MCF 10A (cell line): Measurements from ENCODE around the gene SLC49A3. TPM values are rescaled to one million over a fixed set of nuclear protein-coding genes. Genes with fewer than 3 reads are reported as not detected.

Experiments used
- BruUV-seq: library from RNA; stranded (reverse); fragments of 400-500 nt; replicated peaks from 2 replicates; lab custom pipeline; 2021; lab: Mats Ljungman, UMichigan
- CTCF ChIA-PET: fragments of 300-600 bp; sonication (Branson Sonifier 250); formaldehyde crosslinking; extraction: SDS; loops from one replicate; lab custom pipeline; 2021; ENCODE audit warnings: antibody characterized with exemption, inconsistent platforms; lab: Yijun Ruan, JAX
- POLR2A ChIA-PET: fragments of 300-600, 350-650 bp; sonication (Branson Sonifier 250); formaldehyde crosslinking; extraction: SDS; loops from one replicate; lab custom pipeline; 2020; ENCODE audit warnings: antibody characterized with exemption, inconsistent platforms; lab: Yijun Ruan, JAX
- DNase-seq: peaks from one replicate; pipeline ENCODE4 v3.0.0-alpha.2; 2018; ENCODE audit not compliant: unreplicated experiment
- H3K27ac Mint-ChIP-seq: one replicate; pipeline ENCODE4 v1.8.0; 2022; ENCODE audit warnings: mild to moderate bottlenecking, low read depth, mixed read lengths; ENCODE audit not compliant: unreplicated experiment
- H3K27me3 Mint-ChIP-seq: one replicate; pipeline ENCODE4 v1.8.0; 2022; ENCODE audit warnings: mixed read lengths; ENCODE audit not compliant: insufficient read depth, unreplicated experiment
- H3K36me3 Mint-ChIP-seq: one replicate; pipeline ENCODE4 v1.8.0; 2022; ENCODE audit warnings: mild to moderate bottlenecking, moderate library complexity, mixed read lengths; ENCODE audit not compliant: insufficient read depth, unreplicated experiment
- H3K4me1 Mint-ChIP-seq: one replicate; pipeline ENCODE4 v1.8.0; 2022; ENCODE audit warnings: mixed read lengths; ENCODE audit not compliant: insufficient read depth, unreplicated experiment
- H3K4me3 Mint-ChIP-seq: one replicate; pipeline ENCODE4 v1.8.0; 2022; ENCODE audit warnings: mild to moderate bottlenecking, moderate library complexity, mixed read lengths; ENCODE audit not compliant: unreplicated experiment
- H3K9me3 Mint-ChIP-seq: one replicate; pipeline ENCODE4 v1.8.0; 2022; ENCODE audit warnings: mixed read lengths; ENCODE audit not compliant: unreplicated experiment
- intact Hi-C: fragments of 100-400 bp; cut with micrococcal nuclease; formaldehyde crosslinking; loops from 2 replicates; pipeline ENCODE4 v1.14.1; 2022
- total RNA-seq: library from RNA; stranded (reverse); gene quantifications from 2 replicates; pipeline ENCODE4 v1.2.3, GENCODE V29; 2022
- TF ChIP-seq, protein P1 (sequence below): fragments of 200-600 bp; IDR thresholded peaks from one replicate; pipeline ENCODE4 v1.8.0; 2022; ENCODE audit warnings: antibody characterized with exemption, mild to moderate bottlenecking; ENCODE audit not compliant: unreplicated experiment

SLC49A3 gene
- total RNA-seq, 1 experiment from 2014 or later: not detected

DNA sequence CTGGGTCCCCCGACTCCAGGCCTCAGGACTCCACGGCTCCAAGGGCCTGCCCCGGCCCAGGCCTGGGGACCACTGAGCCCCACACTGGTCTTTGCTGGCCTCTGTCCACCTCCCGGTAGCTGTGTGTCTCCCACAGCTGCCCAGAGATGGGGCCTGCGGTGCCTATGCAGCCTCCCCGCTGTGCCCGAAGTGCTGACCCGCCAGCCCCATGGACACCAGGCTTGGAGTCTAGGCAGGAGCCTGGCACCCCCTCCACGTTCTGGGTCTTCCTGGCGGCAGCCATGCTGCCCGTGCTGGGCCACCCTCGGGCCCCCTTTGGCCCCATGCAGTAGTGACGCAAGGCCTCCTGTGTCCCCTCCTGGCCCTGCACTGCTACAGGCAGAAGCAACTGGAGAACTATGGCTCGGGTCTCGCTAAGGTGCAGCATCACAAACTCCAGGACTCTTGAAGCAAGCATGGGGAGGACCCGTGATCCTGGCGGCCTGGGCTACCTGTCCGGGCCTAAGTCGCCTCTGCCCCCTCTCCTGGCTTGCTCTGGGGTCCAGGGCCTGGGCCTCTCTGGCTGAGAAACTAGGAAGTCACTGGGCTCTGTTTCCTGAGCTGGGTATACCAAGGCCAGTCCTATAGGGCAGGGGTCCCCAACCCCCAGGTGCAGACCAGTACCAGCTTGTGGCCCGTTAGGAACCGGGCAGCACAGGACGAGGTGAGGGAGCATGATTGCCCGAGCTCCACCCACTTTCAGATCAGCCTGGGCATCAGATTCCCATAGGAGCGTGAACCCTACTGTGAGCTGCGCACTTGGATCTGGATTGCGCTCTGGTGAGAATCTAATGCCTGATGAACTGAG lies 13.7 kb downstream of the SLC49A3 start:
- BruUV-seq: no TSS peak
- TF ChIP-seq, protein P1, sequence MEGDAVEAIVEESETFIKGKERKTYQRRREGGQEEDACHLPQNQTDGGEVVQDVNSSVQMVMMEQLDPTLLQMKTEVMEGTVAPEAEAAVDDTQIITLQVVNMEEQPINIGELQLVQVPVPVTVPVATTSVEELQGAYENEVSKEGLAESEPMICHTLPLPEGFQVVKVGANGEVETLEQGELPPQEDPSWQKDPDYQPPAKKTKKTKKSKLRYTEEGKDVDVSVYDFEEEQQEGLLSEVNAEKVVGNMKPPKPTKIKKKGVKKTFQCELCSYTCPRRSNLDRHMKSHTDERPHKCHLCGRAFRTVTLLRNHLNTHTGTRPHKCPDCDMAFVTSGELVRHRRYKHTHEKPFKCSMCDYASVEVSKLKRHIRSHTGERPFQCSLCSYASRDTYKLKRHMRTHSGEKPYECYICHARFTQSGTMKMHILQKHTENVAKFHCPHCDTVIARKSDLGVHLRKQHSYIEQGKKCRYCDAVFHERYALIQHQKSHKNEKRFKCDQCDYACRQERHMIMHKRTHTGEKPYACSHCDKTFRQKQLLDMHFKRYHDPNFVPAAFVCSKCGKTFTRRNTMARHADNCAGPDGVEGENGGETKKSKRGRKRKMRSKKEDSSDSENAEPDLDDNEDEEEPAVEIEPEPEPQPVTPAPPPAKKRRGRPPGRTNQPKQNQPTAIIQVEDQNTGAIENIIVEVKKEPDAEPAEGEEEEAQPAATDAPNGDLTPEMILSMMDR: no peak
- Mint-ChIP-seq H3K27me3 (no peaks in the 10 kb centered on the region), H3K9me3 (no peaks in the 10 kb centered on the region), H3K4me3 (peak overlapping the region; percentile 83), H3K27ac (peak overlapping the region; percentile 82), H3K36me3 (peaks cover 48% of the 10 kb centered on the region), H3K4me1 (peaks cover 14% of the 10 kb centered on the region)
- ChIA-PET POLR2A (interaction anchor here (0.9 to 2.8 kb wide), 10 partner anchors 10 to 201 kb away, joined by 3 to 19 read pairs (median 6); no protein-coding TSS in a partner anchor), CTCF (interaction anchor here (0.6 to 2.9 kb wide), 8 partner anchors 9 to 72 kb away, joined by 3 to 14 read pairs (median 3); no protein-coding TSS in a partner anchor)
- intact Hi-C loops: loop anchor here (10.0 kb wide), 1 partner anchor 200 kb away; no protein-coding TSS in a partner anchor
- no peak for DNase-seq

DNA sequence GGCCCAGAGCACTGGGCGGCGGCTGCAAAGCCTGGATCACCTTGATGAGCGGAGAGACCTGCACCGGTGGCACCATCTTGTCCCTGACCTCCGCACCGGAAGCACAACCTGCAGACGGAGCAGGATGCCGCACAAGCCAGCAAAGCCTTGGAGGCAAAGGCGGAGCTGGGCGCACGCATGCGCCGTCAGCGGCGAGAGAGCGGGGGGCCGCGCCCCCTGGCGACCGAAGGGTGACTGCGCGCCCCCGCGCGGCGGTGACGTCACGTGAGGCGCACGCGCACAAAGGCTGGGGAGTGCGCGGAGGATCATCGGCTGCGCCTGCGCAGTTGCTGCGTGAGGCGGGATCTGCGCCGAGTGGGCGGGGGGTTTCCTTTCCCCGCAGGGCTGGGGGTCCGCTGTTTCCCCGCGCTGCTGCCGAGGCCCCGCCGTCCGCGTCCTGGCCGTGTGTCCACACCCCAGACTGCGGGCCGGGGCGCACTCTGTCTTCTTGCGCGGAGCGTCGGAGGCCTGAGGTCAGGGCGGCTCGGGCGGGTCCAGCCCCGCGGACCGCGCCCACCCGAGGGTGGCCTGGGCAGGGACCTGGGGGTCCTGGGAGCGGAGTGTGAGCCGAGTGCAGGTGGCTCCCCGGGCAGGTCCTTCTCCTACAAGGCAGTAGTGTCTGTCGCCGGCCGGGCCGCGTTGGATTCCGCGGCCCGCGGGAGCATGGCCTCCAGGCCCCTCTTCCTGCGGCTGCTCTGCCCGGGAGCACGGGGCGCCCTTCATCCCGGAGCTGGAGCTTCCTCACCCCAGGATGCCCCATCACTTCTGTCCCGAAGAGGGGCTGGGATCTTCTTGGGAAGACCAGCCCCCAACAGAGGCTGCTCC lies 14.5 kb downstream of the SLC49A3 start, which contains the start of the genes ATP5ME and MYL5:
TSS of gene ATP5ME (minus strand) at position 105 of the 864 bp plus-strand sequence. CDS start at position 76, 29 bp downstream.
TSS of gene MYL5 (plus strand) at position 371 of the 864 bp plus-strand sequence. CDS start 3,485 bp downstream, outside the sequence.
- H3K27ac Mint-ChIP-seq: peak within 1 kb of the TSS; percentile 82
- H3K27me3 Mint-ChIP-seq: no peaks in the 10 kb centered on the region
- H3K9me3 Mint-ChIP-seq: no peaks in the 10 kb centered on the region
- TF ChIP-seq, protein P1: peak; percentile 84
- CTCF ChIA-PET: interaction anchor here (0.6 to 2.9 kb wide), 9 partner anchors 10 to 71 kb away, joined by 3 to 14 read pairs (median 3); no protein-coding TSS in a partner anchor
- POLR2A ChIA-PET: interaction anchor here (0.6 to 2.8 kb wide), 15 partner anchors 9 to 202 kb away, joined by 3 to 23 read pairs (median 6); no protein-coding TSS in a partner anchor
- peaks cover 48% of the 10 kb centered on the region for H3K36me3 Mint-ChIP-seq
- peak; percentile 96 for DNase-seq
- H3K4me3 Mint-ChIP-seq: peak within 1 kb of the TSS; percentile 83
- TSS peak; percentile 43 for BruUV-seq
- H3K4me1 Mint-ChIP-seq: peaks cover 14% of the 10 kb centered on the region
- intact Hi-C loops: loop anchor here (1.0 to 10.0 kb wide), 2 partner anchors 72 to 200 kb away; no protein-coding TSS in a partner anchor

DNA sequence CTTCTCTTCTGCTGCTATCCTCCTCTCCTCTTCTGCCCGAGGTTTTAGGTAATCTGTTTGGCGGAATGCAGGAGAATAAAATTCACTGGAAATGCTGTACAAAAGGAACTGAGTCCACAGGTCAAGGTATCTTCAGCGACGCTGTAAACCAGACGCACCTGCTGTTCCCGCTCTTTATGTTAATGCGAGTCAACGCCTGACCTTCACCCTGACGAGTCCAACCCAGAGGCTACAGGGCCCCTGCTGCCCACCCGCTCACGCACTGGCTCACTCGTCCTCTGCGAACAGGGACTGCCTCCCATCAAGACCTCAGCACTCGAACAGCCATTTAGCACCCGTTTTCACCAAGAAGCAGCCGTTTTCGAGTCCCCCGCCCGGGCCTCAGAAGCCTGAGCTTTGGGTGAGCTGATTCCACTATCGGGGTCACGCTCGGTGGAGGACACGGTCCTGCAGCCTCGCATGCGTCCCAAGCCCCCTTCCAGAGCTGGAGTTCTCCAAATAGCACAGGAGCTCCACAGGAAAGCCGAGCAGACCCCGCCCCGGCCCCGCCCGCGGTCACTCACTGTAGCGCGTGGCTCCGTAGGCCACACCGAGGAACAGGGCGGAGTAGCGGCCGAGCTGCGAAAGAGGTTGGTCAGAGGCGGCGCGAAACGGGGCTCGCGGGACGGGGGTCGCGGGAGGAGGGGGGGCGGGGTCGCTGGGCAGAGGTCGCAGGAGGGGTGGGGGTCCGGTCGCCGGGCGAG lies 15.4 kb downstream of the SLC49A3 start:
- ChIA-PET POLR2A (interaction anchor here (0.6 to 2.8 kb wide), 11 partner anchors 9 to 201 kb away, joined by 3 to 23 read pairs (median 7); no protein-coding TSS in a partner anchor), CTCF (interaction anchor here (0.6 to 2.9 kb wide), 6 partner anchors 9 to 79 kb away, joined by 3 to 14 read pairs (median 4); no protein-coding TSS in a partner anchor)
- Mint-ChIP-seq H3K4me3 (peak overlapping the region; percentile 83), H3K4me1 (peaks cover 14% of the 10 kb centered on the region), H3K36me3 (peaks cover 46% of the 10 kb centered on the region), H3K27ac (peak overlapping the region; percentile 82), H3K9me3 (no peaks in the 10 kb centered on the region), H3K27me3 (no peaks in the 10 kb centered on the region)
- no TSS peak for BruUV-seq
- TF ChIP-seq, protein P1: no peak
- no peak for DNase-seq
- intact Hi-C loops: loop anchor here (1.0 to 10.0 kb wide), 2 partner anchors 71 to 199 kb away; no protein-coding TSS in a partner anchor
